ENCODE results near the gene FBXO2.

The FBXO2 gene

GRCh38 chr1:11622398-11622797, 31.8 kb downstream of the FBXO2 start:
- Histone ChIP-seq H3K79me2 (ENCODE audit: low read length) (no peaks in the 10 kb centered on the region), H3K36me3 (replicated peaks; ENCODE audit: insufficient read depth, low read length) (no peaks in the 10 kb centered on the region), H2AFZ (ENCODE audit: low read length) (no peak overlapping the region), H3K4me3 (ENCODE audit: low read length) (no peak overlapping the region), H3K4me1 (ENCODE audit: low read length) (no peaks in the 10 kb centered on the region), H3K27ac (ENCODE audit: low read length) (no peak overlapping the region), H3K4me2 (ENCODE audit: low read depth, low read length) (no peak overlapping the region), H3K9me3 (replicated peaks; ENCODE audit: insufficient read depth, low read length) (no peaks in the 10 kb centered on the region), H3F3A (ENCODE audit: insufficient read depth, low read length) (no peaks in the 10 kb centered on the region), H4K20me1 (ENCODE audit: insufficient read depth, low read length) (no peaks in the 10 kb centered on the region), H3K9me2 (replicated peaks; ENCODE audit: insufficient read depth, low read length) (no peaks in the 10 kb centered on the region), H3K27me3 (replicated peaks; ENCODE audit: insufficient read depth, low read length) (peaks cover 96% of the 10 kb centered on the region), H3K9ac (ENCODE audit: low read length) (no peak overlapping the region)
- no peak for DNase-seq
- TF ChIP-seq EZH2 (optimal IDR thresholded peaks at IDR 0.05; ENCODE audit: low read depth, low read length), result no peak
- TF ChIP-seq CTCF (IDR thresholded peaks at IDR 0.05; ENCODE audit: low read length), result no peak
- no peak for TF ChIP-seq EZH2phosphoT487 (IDR thresholded peaks at IDR 0.05; ENCODE audit: low read length)

- H3K79me2 ChIP-seq (ENCODE audit: low read length), result no peaks in the 10 kb centered on the region
- no peak overlapping the region for H3K9ac ChIP-seq (ENCODE audit: low read length)
- no peaks in the 10 kb centered on the region for H3F3A ChIP-seq (ENCODE audit: insufficient read depth, low read length)
- H3K27ac ChIP-seq (ENCODE audit: low read length), result no peak overlapping the region
- no peak overlapping the region for H3K4me3 ChIP-seq (ENCODE audit: low read length)
- no peaks in the 10 kb centered on the region for H3K4me1 ChIP-seq (ENCODE audit: low read length)
- DNase-seq, result no peak
- H3K27me3 ChIP-seq (replicated peaks; ENCODE audit: insufficient read depth, low read length), result peaks cover 97% of the 10 kb centered on the region
- H2AFZ ChIP-seq (ENCODE audit: low read length), result no peak overlapping the region
- no peaks in the 10 kb centered on the region for H3K36me3 ChIP-seq (replicated peaks; ENCODE audit: insufficient read depth, low read length)
- H3K9me2 ChIP-seq (replicated peaks; ENCODE audit: insufficient read depth, low read length), result no peaks in the 10 kb centered on the region
- no peak overlapping the region for H3K4me2 ChIP-seq (ENCODE audit: low read depth, low read length)
- TF ChIP-seq CTCF (IDR thresholded peaks at IDR 0.05; ENCODE audit: low read length) (no peak), EZH2 (optimal IDR thresholded peaks at IDR 0.05; ENCODE audit: low read depth, low read length) (no peak), EZH2phosphoT487 (IDR thresholded peaks at IDR 0.05; ENCODE audit: low read length) (no peak)
- H3K9me3 ChIP-seq (replicated peaks; ENCODE audit: insufficient read depth, low read length), result no peaks in the 10 kb centered on the region
- H4K20me1 ChIP-seq (ENCODE audit: insufficient read depth, low read length), result no peaks in the 10 kb centered on the region
These were observed 33.3 kb downstream of the FBXO2 start for GRCh38 chr1:11620924-11621323.

- DNase-seq, result no peak
- Histone ChIP-seq H3K27me3 (replicated peaks; ENCODE audit: insufficient read depth, low read length) (peaks cover 97% of the 10 kb centered on the region), H3K4me2 (ENCODE audit: low read depth, low read length) (no peak overlapping the region), H3K79me2 (ENCODE audit: low read length) (no peaks in the 10 kb centered on the region), H3K27ac (ENCODE audit: low read length) (no peak overlapping the region), H3K9me3 (replicated peaks; ENCODE audit: insufficient read depth, low read length) (no peaks in the 10 kb centered on the region), H2AFZ (ENCODE audit: low read length) (no peak overlapping the region), H3K9me2 (replicated peaks; ENCODE audit: insufficient read depth, low read length) (no peaks in the 10 kb centered on the region), H3K36me3 (replicated peaks; ENCODE audit: insufficient read depth, low read length) (no peaks in the 10 kb centered on the region), H3F3A (ENCODE audit: insufficient read depth, low read length) (no peaks in the 10 kb centered on the region), H3K9ac (ENCODE audit: low read length) (no peak overlapping the region), H3K4me1 (ENCODE audit: low read length) (no peaks in the 10 kb centered on the region), H4K20me1 (ENCODE audit: insufficient read depth, low read length) (no peaks in the 10 kb centered on the region), H3K4me3 (ENCODE audit: low read length) (no peak overlapping the region)
- TF ChIP-seq EZH2phosphoT487 (IDR thresholded peaks at IDR 0.05; ENCODE audit: low read length), result no peak
- no peak for TF ChIP-seq EZH2 (optimal IDR thresholded peaks at IDR 0.05; ENCODE audit: low read depth, low read length)
- TF ChIP-seq CTCF (IDR thresholded peaks at IDR 0.05; ENCODE audit: low read length), result no peak
These were observed 33.8 kb downstream of the FBXO2 start for GRCh38 chr1:11620405-11620804.

Measured in MM.1S (cell line).